Measurements from ENCODE around the gene CYP4F11.

DNA sequence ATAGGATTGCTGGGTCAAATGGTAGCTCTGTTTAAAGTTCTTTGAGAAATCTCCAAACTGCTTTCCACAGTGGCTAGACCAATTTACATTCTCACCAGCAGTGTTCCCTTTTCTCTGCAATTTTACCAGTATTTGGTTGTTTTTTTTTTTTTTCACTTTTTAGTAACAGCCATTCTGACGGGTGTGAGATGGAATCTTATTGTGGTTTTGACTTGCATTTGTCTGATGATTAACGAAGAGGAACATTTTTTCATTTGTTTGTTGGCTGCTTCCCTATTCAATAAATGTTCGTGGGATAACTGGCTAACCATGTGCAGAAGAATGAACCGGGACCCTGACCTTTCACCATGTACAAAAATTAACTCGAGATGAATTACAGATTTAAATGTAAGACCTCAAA lies 67.7 kb downstream of the CYP4F11 start:
- TF ChIP-seq CTCF (IDR thresholded peaks at IDR 0.05): no peak
- TF ChIP-seq POLR2AphosphoS5 (IDR thresholded peaks at IDR 0.05): no peak
- no peak for TF ChIP-seq POLR2A (IDR thresholded peaks at IDR 0.05)

All from prostate gland (tissue), 2 donors.